ENCODE measurements around the gene SIRPD.

GRCh38 chr20:1565461-1565860 lies 8.0 kb upstream of the SIRPD start:
- TF ChIP-seq EZH2 (IDR thresholded peaks at IDR 0.05) (no peak), POLR2AphosphoS5 (IDR thresholded peaks at IDR 0.05; ENCODE audit: borderline replicate concordance, low read depth, low read length) (no peak)
